ENCODE data around the gene GMPPA. TPM values are rescaled to one million over a fixed set of nuclear protein-coding genes. Genes with fewer than 3 reads are reported as not detected.

GMPPA gene
- total and polyA plus RNA-seq, 3 donors from 2014 or later: 19.6 to 28.3 (median 24.6) TPM

GRCh38 chr2:219506153-219506801 is 7.6 kb downstream of the GMPPA start:
- peaks cover 20% of the 10 kb centered on the region for H3K4me1 ChIP-seq
- DNase-seq: no peak
- no peaks in the 10 kb centered on the region for H3K27me3 ChIP-seq
- TF ChIP-seq POLR2A (IDR thresholded peaks at IDR 0.05): no peak
- no peak for TF ChIP-seq CTCF (IDR thresholded peaks at IDR 0.05)
- intact Hi-C loops (cut with DNase I; ENCODE audit: low total_unique reads): no loop called here
- no peak overlapping the region for H3K4me3 ChIP-seq
- WGBS, 2 donors: 80 to 90% methylated on average over 8 to 23 of the region's 23 CpGs
- no peak overlapping the region for H3K27ac ChIP-seq
- no peaks in the 10 kb centered on the region for H3K36me3 ChIP-seq (ENCODE audit: low read depth, missing control alignments)
- H3K9me3 ChIP-seq: no peaks in the 10 kb centered on the region

- WGBS, 2 donors: 82 to 88% methylated on average over 13 to 17 of the region's 17 CpGs
- Histone ChIP-seq H3K4me3 (no peak overlapping the region), H3K9me3 (no peaks in the 10 kb centered on the region), H3K27me3 (no peaks in the 10 kb centered on the region), H3K4me1 (peaks cover 20% of the 10 kb centered on the region), H3K27ac (no peak overlapping the region), H3K36me3 (ENCODE audit: low read depth, missing control alignments) (no peaks in the 10 kb centered on the region)
- intact Hi-C loops (cut with DNase I; ENCODE audit: low total_unique reads): no loop called here
- DNase-seq: no peak
- TF ChIP-seq CTCF (IDR thresholded peaks at IDR 0.05) (no peak), POLR2A (IDR thresholded peaks at IDR 0.05) (no peak)
These were observed 8.3 kb downstream of the GMPPA start for GRCh38 chr2:219506802-219507526.

- no peak for TF ChIP-seq CTCF (IDR thresholded peaks at IDR 0.05)
- no peak for TF ChIP-seq POLR2A (IDR thresholded peaks at IDR 0.05)
- Histone ChIP-seq H3K9me3 (no peaks in the 10 kb centered on the region), H3K36me3 (ENCODE audit: low read depth, missing control alignments) (no peaks in the 10 kb centered on the region), H3K27ac (no peak overlapping the region), H3K27me3 (no peaks in the 10 kb centered on the region), H3K4me3 (no peak overlapping the region), H3K4me1 (peaks cover 20% of the 10 kb centered on the region)
- DNase-seq: no peak
- WGBS, 2 donors: 55 to 75% methylated on average over 8 of the region's 8 CpGs
- intact Hi-C loops (cut with DNase I; ENCODE audit: low total_unique reads): no loop called here
These were observed 9.1 kb downstream of the GMPPA start for GRCh38 chr2:219507581-219508443.

GRCh38 chr2:219508444-219508734 is 9.7 kb downstream of the GMPPA start:
- intact Hi-C loops (cut with DNase I; ENCODE audit: low total_unique reads): no loop called here
- H3K27ac ChIP-seq: no peak overlapping the region
- no peaks in the 10 kb centered on the region for H3K9me3 ChIP-seq
- H3K36me3 ChIP-seq (ENCODE audit: low read depth, missing control alignments): no peaks in the 10 kb centered on the region
- WGBS, 2 donors: 64 to 84% methylated on average over 3 to 4 of the region's 4 CpGs
- TF ChIP-seq CTCF (IDR thresholded peaks at IDR 0.05): no peak
- no peak for TF ChIP-seq POLR2A (IDR thresholded peaks at IDR 0.05)
- peaks cover 20% of the 10 kb centered on the region for H3K4me1 ChIP-seq
- H3K4me3 ChIP-seq: no peak overlapping the region
- H3K27me3 ChIP-seq: no peaks in the 10 kb centered on the region
- no peak for DNase-seq
